Heart left ventricle (tissue), 13 donors: Measurements from ENCODE around the gene TMEM273.

Experiments
- CTCF ChIP-seq, 12 donors: fragments of 200-600 bp; sonication (generic) in 4 of 12; IDR thresholded peaks; one replicate each; pipeline versions ENCODE4 v1.5.0 to v1.8.0; 2018 to 2022; ENCODE audit warnings: antibody characterized with exemption in 12 of 12, mild to moderate bottlenecking in 5 of 12
- POLR2A ChIP-seq, 2 donors: fragments of 450-650 bp; IDR thresholded peaks; one replicate each; pipeline ENCODE4 v1.6.1; 2017; ENCODE audit warnings: antibody characterized with exemption in 2 of 2, mild to moderate bottlenecking in 2 of 2, moderate library complexity in 2 of 2
- donor health status: ischemic (EF 13 %, LVEDD 7.1; RV severe dilation, severe dysfunction).
- donor health status: DM: no; HTN: yes; CAD: no.
- donor health status: DM: no; HTN: no; CAD: no.
- donor health status: ischemic (EF 25% LVEDD 6.9; RV normal size, moderate dysfunction).
- donor health status: ischemic (EF 25% LVEDD 5.7; RV mildly dilated, moderate dysfunction).
- donor health status: ischemic (EF 35%, LVEDD 5.7; RV mildly dilated, moderate dysfunction).
- donor health status: nonischemic (EF 11% LVEDD 7.7; RV severe dilation, severe dysfunction).
- donor health status: DM: yes; HTN: yes; CAD: no.
- donor health status: PGD.
- donor health status: ischemic (EF 29% LVEDD 5.4; RV normal size, mild dysfunction).
- donor health status: nonischemic (EF 23%, LVEDD 6.1; RV moderate dilation, normal function).

- TF ChIP-seq CTCF (IDR thresholded peaks at IDR 0.05) (no peak), POLR2A (IDR thresholded peaks at IDR 0.05) (no peak)
These were observed 1.2 kb upstream of the TMEM273 start for GRCh38 chr10:49189422-49189821.
